ENCODE data around the gene ITSN1.

The ITSN1 gene

DNA sequence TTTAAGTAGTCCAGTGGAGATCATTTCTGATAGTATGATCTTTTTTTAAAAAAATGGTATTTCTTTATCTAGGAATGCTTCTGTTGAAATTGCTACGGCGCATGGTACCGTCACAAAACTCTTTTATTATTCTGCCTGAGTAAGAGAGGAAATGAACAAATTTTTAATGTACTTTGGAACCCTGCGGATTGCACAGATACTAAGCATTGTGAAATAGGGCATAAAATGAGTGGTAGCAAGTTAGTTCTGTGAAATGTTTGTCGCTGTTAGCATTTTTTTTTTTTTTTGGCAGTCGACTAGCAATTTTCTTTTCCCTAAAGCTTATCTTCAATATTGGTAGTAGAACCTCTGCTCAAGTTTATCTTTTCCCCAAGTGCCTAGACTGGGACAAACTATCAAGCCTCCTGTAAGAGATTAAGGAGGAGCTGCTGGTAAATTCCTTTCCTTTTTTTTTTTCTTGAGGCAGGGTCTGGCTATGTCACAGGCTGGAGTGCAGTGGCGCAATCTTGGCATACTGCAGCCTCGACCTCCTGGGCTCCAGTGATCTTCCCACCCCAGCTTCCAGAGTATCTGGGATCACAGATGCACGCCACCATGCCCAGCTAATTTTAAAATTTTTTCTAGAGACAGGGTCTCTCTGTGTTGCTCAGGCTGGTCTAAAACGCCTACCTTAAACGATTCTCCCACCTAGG, 2.2 kb downstream of the ITSN1 start:
- no peak for FAIRE-seq

DNA sequence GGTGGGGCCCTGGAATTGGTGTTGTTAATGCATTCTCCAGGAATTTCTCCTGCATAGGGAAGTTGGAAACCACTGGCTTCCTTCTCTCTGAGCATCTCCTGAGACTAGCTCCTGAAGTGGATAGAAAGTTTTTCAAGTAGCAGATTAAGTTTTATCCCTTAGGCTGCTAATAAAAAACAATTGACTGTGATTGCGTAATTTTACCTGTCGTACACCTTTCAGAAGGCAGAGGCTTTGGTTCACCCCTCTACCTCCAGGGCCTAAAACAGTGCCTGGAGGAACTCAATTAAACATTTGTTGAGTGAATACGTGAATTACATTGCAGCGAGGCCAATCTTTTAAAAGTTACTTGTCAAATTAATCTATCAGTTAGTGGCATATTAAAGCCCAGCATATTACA, 3.4 kb downstream of the ITSN1 start:
- TF ChIP-seq CTCF (IDR thresholded peaks at IDR 0.05; ENCODE audit: insufficient read depth, missing control alignments) = no peak
- DNase-seq (ENCODE audit: insufficient read length, low spot score) = no peak
- FAIRE-seq = no peak

More for the DNA sequence above, 2.2 kb downstream of the ITSN1 start:
- TF ChIP-seq CTCF (IDR thresholded peaks at IDR 0.05; ENCODE audit: insufficient read depth, missing control alignments) = no peak
- DNase-seq (ENCODE audit: insufficient read length, low spot score) = no peak

DNA sequence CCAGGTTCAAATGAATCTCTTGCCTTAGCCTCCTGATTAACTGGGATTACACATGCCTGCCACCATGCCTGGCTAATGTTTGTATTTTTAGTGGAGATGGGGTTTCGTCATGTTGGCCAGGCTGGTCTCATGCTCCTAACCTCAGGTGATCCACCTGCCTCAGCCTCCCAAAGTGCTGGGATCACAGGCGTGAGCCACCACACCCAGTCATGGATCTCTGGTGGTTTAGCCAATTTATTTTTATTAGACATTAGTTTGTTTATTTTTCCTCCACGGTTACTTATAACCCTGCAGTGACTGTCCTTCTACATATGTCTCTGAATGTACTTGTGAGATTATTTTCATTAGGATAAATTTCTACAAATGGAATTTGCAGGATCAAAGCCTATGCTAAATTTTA, 5.3 kb downstream of the ITSN1 start:
- no peak for TF ChIP-seq CTCF (IDR thresholded peaks at IDR 0.05; ENCODE audit: insufficient read depth, missing control alignments)
- no peak for DNase-seq (ENCODE audit: insufficient read length, low spot score)
- FAIRE-seq = no peak

GRCh38 chr21:33648555-33648954, 6.3 kb downstream of the ITSN1 start:
- DNase-seq (ENCODE audit: insufficient read length, low spot score) = no peak
- TF ChIP-seq CTCF (IDR thresholded peaks at IDR 0.05; ENCODE audit: insufficient read depth, missing control alignments) = no peak
- no peak for FAIRE-seq

- DNase-seq (ENCODE audit: insufficient read length, low spot score) (no peak), FAIRE-seq (no peak)
- no peak for TF ChIP-seq CTCF (IDR thresholded peaks at IDR 0.05; ENCODE audit: insufficient read depth, missing control alignments)
These were observed 7.9 kb downstream of the ITSN1 start for GRCh38 chr21:33650230-33650629.

GRCh38 chr21:33650929-33651509, 8.7 kb downstream of the ITSN1 start:
- FAIRE-seq (no peak), DNase-seq (ENCODE audit: insufficient read length, low spot score) (no peak)
- TF ChIP-seq CTCF (IDR thresholded peaks at IDR 0.05; ENCODE audit: insufficient read depth, missing control alignments) = no peak

DNA sequence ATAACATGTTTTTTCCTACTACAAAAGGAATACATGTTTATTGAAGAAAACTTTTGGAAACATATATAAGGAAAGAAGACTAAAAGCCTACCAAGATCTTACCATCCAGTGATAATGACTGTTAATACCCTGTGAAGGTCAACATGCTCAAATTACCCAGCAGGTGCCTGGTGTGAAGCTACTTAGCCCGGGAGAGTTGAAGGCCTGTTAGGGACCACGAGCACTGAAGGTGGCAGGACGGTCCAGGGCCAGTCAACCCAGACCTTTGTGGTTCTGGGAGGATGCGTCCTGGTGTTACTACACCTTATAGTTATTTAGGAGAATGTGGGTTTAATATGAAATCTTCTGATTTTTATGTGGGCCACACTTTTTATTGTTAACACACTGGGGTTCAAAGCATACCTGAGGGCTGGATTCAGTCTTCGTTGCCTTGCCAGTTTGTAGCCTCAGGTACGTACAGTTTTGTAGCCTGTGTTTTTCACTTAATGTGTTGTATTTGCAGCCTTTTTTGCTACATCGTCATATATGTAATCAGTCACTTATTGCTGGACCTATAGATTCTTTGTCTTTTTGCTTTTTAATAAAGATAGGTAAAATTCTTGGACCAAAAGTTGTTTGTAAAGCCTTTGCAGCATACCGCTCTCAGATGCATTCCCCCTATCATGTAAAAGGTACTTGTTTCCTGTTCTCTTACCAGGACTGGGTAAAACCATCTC, 9.8 kb downstream of the ITSN1 start:
- TF ChIP-seq CTCF (IDR thresholded peaks at IDR 0.05; ENCODE audit: insufficient read depth, missing control alignments) = no peak
- DNase-seq (ENCODE audit: insufficient read length, low spot score) (no peak), FAIRE-seq (no peak)

All from D721Med (cell line).